Cardiac muscle cell (in vitro differentiated cells and primary cell): ENCODE results near the gene CELA3A. TPM values are rescaled to one million over a fixed set of nuclear protein-coding genes. Genes with fewer than 3 reads are reported as not detected.
"Not testable (repeated sequence)": the region's sequence is repeated elsewhere in the genome, so short reads cannot be mapped to it uniquely, and the experiment has no call there.

ENCODE experiments used
- DNase-seq, 2 donors: peaks; one replicate each; pipeline versions ENCODE4 v3.0.0 to v3.0.0-alpha.2; 2010 to 2017; ENCODE audit warnings: low read depth in 1 of 2, low spot score in 1 of 2
- H3K27ac ChIP-seq: fragments of 200-600 bp; sonication (generic); 2 replicates; pipeline ENCODE4 v1.5.1; 2016
- H3K27me3 ChIP-seq: fragments of 200-600 bp; sonication (generic); 2 replicates; pipeline ENCODE4 v1.6.0; 2016; ENCODE audit warnings: control low read depth
- H3K36me3 ChIP-seq: fragments of 200-600 bp; sonication (generic); 2 replicates; pipeline ENCODE4 v1.5.1; 2016; ENCODE audit warnings: control low read depth
- H3K4me1 ChIP-seq: fragments of 200-600 bp; sonication (generic); 2 replicates; pipeline ENCODE4 v1.8.1; 2017; ENCODE audit warnings: low read depth, mild to moderate bottlenecking, mixed run types
- H3K4me3 ChIP-seq: fragments of 200-600 bp; sonication (generic); 2 replicates; pipeline ENCODE4 v1.5.1; 2016; ENCODE audit warnings: mild to moderate bottlenecking
- H3K9me3 ChIP-seq: fragments of 200-600 bp; sonication (generic); 2 replicates; pipeline ENCODE4 v1.5.1; 2017; ENCODE audit warnings: low read depth, mild to moderate bottlenecking, control low read depth
- polyA plus RNA-seq: library from polyadenylated mRNA; unstranded; fragments of >200 nt; fragmentation: Nextera tagmentation; extraction: Ambion mirVana; gene quantifications from 2 replicates; pipeline ENCODE4 v1.2.1, GENCODE V29; 2016
- total RNA-seq: library from RNA; depleted of rRNA; stranded (reverse); fragments of >200 nt; gene quantifications from 2 replicates; pipeline ENCODE4 v1.2.3, GENCODE V29; 2016
- TF ChIP-seq, protein P1 (sequence below): IDR thresholded peaks from 2 replicates; pipeline ENCODE4 v1.5.1; 2012; ENCODE audit warnings: low read depth, mild to moderate bottlenecking, low read length

The CELA3A gene
- total and polyA plus RNA-seq, 2 experiments from 2014 or later: not detected

DNA sequence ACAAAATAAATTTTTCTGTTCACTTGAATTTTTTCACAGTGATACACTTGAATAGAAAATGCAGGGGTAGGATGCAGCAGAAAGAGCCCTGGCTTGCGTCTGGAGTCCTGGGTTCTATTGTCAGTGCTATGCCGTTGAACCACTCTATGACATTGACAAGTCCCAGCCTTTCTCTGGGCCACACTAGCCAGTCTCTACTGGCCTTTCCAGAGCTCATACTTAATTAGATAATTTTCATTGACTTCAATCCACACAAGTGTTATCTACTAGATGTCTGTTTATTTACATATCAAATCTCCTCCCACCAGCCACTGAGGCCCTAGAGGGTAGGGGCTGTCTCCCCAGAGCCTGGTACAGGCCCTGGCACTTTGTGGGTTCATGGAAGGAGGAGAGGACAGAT lies 40.1 kb upstream of the CELA3A start:
- DNase-seq: no peak
- H3K9me3 ChIP-seq: no peaks in the 10 kb centered on the region
- H3K27me3 ChIP-seq: no peaks in the 10 kb centered on the region
- no peak overlapping the region for H3K27ac ChIP-seq
- no peaks in the 10 kb centered on the region for H3K36me3 ChIP-seq
- TF ChIP-seq, protein P1, sequence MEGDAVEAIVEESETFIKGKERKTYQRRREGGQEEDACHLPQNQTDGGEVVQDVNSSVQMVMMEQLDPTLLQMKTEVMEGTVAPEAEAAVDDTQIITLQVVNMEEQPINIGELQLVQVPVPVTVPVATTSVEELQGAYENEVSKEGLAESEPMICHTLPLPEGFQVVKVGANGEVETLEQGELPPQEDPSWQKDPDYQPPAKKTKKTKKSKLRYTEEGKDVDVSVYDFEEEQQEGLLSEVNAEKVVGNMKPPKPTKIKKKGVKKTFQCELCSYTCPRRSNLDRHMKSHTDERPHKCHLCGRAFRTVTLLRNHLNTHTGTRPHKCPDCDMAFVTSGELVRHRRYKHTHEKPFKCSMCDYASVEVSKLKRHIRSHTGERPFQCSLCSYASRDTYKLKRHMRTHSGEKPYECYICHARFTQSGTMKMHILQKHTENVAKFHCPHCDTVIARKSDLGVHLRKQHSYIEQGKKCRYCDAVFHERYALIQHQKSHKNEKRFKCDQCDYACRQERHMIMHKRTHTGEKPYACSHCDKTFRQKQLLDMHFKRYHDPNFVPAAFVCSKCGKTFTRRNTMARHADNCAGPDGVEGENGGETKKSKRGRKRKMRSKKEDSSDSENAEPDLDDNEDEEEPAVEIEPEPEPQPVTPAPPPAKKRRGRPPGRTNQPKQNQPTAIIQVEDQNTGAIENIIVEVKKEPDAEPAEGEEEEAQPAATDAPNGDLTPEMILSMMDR: no peak
- H3K4me3 ChIP-seq: no peak overlapping the region
- H3K4me1 ChIP-seq: peaks cover 7% of the 10 kb centered on the region

DNA sequence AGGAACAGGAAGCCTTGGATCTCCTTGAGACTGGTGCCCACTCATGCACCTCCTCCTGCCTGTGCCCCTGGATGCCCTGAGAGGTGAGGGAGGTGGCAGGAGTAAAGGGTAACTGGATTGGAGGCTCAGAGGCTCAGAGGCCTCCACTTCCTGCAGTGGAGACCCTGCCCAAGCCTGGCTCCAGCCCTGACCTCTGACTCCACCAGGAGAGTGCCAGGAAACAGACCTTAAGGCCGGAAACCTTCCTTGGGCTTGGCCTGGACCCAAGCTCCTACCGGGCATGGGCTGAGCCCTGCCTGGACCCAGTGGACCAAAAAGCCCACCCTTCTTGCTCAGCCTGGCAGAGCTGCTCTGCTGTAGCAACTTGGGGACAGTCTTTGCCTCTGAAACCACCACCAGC lies 39.7 kb upstream of the CELA3A start:
- no peaks in the 10 kb centered on the region for H3K9me3 ChIP-seq
- no peak overlapping the region for H3K27ac ChIP-seq
- no peaks in the 10 kb centered on the region for H3K27me3 ChIP-seq
- peaks cover 6% of the 10 kb centered on the region for H3K4me1 ChIP-seq
- DNase-seq: no peak
- no peak overlapping the region for H3K4me3 ChIP-seq
- no peaks in the 10 kb centered on the region for H3K36me3 ChIP-seq
- TF ChIP-seq, protein P1: no peak

DNA sequence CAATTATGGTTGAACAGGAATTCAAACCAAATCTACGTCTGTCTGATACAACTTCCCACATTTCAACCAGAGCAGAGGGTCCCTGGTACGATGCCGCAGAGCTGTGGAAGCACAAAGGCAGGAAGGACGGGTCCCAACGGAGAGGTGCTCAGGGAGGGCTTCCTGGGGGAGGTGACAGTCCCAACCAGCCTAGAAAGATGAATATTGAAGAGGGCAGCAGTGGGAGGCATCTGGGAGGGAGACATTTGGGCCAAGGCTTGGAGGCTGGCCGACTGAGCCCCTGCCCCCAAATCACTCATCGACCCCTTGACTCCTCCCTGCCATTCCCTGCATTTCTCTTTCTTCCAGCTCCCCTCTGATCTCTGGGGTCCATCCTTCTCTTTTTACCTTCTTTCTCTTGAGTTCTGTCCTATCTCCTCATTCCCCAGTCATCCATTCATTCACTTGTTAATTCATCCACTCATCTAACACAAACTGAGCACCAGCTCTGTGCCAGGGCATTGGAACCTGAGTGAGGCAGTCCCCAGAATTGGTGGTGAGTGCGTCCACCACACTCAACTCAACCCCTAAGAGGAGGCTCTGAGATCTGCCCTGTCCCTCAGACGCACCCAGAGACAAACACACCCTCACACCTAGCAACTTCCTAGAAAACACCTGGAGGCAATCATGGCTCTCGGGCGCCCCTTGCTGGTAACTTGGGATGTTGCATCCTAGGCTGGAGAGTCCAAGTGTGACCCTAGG lies 37.8 kb upstream of the CELA3A start:
- Histone ChIP-seq H3K27ac (no peak overlapping the region), H3K27me3 (no peaks in the 10 kb centered on the region), H3K9me3 (no peaks in the 10 kb centered on the region), H3K36me3 (no peaks in the 10 kb centered on the region), H3K4me3 (no peak overlapping the region), H3K4me1 (no peaks in the 10 kb centered on the region)
- TF ChIP-seq, protein P1: peak; percentile 93
- peak; percentile 72 to 77 for DNase-seq

DNA sequence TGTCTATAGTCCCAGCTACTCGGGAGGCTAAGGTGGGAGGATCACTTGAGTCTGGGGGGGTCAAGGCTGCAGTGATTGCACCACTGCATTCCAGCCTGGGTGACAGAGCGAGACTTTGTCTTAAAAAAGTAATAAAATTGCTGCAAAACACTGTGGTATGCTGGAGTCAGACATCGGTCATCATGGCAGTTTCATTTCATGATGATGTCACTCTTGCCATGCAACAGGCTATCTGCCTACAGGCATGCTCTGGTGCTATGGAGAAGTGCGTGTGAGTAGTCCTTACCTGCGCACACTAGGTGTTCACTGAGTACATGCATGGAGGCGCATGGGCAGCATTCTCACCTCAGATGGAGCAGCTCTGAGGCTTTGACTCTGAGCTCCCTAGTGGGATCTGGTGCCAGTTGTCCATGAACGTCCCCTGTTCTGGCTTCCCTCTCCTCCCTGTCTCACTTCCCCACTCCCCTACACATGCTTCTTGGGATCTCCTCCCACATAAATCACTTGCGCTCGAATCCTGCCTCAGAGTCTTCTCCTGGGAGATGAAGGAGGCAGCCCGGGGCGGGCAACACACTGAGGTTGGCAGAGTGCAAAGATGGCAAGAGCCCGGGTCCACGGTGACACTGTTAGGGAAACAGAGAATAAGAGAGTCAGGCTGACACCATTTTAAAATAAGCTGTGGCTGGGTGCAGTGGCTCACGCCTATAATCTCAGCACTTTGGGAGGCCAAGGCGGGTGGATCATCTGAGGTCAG lies 35.0 kb upstream of the CELA3A start:
- no peaks in the 10 kb centered on the region for H3K36me3 ChIP-seq
- H3K4me3 ChIP-seq: no peak overlapping the region
- peak in 1 of 2 donors; percentile 36 for DNase-seq
- no peaks in the 10 kb centered on the region for H3K9me3 ChIP-seq
- H3K27me3 ChIP-seq: no peaks in the 10 kb centered on the region
- H3K4me1 ChIP-seq: no peaks in the 10 kb centered on the region
- TF ChIP-seq, protein P1: no peak
- H3K27ac ChIP-seq: no peak overlapping the region

DNA sequence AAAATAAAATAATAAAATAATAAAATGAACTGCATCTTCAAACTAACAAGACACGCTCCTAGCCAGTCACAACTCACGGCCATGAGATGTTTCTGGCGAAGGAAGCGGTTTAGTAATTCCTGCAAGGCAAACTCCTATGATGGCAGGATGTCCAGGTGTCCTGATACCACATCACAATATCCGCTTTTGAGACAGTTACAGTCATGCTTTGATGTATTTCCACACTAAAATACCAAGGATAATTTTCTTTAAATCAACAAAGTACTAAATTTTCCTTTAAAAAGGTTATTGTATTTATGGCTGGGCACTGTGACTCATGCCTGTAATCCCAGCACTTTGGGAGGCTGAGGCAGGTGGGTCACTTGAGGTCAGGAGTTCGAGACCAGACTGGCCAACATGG lies 34.2 kb upstream of the CELA3A start:
- not testable (repeated sequence) for H3K27ac ChIP-seq, H3K4me3 ChIP-seq, H3K36me3 ChIP-seq, DNase-seq, H3K4me1 ChIP-seq, H3K9me3 ChIP-seq, H3K27me3 ChIP-seq

DNA sequence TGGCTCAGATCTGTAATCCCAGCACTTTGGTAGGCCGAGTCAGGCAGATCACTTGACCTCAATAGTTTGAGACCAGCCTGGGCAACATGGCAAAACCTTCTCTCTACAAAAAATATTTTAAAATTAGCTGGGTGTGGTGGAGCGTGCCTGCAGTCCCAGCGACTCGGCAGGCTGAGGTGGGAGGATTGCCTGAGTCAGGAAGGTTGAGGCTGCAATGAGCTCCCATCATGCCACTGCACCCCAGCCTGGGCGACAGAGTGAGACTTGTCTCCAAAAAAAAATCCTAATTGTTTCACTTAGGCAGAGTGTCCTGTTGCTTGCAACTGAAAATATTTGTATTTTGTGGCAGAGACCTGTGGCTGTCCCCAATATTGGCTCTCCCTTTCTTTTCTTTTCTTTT lies 32.4 kb upstream of the CELA3A start:
- not testable (repeated sequence) for H3K9me3 ChIP-seq, H3K36me3 ChIP-seq, H3K4me3 ChIP-seq, DNase-seq, H3K27me3 ChIP-seq, H3K4me1 ChIP-seq
- H3K27ac ChIP-seq: peak overlapping the region; percentile 53

DNA sequence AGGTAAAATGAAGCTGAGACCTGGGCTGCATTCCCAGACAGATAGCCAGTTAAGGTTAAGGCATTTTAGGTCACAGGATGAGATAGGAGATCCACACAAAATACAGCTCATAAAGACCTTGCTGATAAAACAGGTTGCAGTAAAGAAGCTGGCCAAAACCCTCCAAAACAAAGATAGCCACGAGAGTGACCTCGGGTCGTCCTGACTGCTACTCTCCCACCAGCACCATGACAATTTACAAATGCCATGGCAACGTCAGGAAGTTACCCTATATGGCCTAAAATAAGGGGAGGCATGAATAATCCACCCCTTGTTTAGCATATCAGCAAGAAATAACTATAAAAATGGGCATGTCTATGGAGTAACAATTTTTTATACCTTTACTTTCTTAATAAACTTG lies 30.9 kb upstream of the CELA3A start:
- H3K27ac ChIP-seq, H3K36me3 ChIP-seq, H3K4me3 ChIP-seq, H3K4me1 ChIP-seq, H3K9me3 ChIP-seq, H3K27me3 ChIP-seq, DNase-seq: not testable (repeated sequence)

DNA sequence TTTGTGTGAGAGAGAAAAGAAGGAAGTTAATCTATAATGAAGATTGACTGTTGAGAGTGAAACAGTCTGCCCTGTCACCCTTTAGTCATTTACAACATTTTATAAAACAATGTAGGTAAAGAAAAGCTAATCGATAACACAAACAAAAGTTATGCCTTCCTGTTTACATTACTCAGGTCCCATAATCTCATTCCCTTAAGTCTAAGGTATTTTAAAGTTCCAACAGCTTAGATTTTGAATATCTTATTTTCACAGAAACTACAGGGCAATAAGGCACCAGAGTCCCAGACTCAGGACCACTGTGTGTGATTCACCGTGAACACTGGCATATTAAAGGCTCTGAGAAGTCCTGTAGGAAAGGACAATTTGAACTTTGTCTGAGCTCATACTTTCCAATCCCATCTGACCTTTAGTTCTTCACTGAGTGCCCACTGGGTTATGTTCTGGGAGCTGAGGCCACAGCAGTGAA lies 28.4 kb upstream of the CELA3A start:
- not testable (repeated sequence) for H3K27me3 ChIP-seq, DNase-seq, H3K36me3 ChIP-seq, H3K4me1 ChIP-seq, H3K4me3 ChIP-seq, H3K9me3 ChIP-seq, H3K27ac ChIP-seq

DNA sequence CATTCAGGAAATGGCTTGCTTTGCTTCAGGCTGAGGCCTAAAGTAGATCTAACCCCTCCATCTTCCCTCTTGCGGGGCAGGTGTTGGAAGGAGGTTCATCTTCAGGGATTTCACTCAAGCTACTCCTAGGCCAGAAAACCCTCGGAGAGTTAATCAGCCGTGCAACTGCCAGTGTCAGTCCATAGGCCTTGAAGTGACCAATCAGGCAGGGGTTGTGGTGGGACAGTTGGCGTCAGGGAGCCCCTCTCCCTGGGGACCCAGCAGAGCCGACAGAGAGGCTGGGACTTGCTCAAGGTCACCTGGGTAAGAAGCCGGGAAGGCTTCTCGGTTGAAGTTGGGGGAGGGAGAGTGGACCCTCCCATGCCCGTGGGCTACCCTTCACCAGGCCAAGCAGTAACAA lies 27.5 kb upstream of the CELA3A start:
- H3K27ac ChIP-seq, H3K4me3 ChIP-seq, DNase-seq, H3K9me3 ChIP-seq, H3K27me3 ChIP-seq, H3K36me3 ChIP-seq, H3K4me1 ChIP-seq: not testable (repeated sequence)

DNA sequence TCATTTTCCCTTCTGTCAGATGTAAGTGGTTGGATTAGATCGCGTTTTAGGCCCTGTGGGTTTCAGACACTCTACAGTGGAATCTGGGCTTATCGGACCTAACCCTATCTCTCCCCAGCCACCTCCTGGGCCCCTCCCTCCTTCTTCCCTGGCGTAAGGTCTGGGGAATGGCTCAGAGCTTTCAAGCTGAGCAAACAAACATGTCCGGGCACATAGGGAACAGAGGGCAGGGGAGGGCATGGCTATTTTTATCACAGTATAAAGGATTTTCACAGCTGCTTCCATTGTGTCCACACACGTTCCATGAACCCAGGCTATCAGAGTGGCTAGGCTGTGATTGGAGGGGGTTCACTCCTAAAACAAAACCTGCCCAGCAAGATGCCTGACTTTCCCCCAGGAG lies 26.8 kb upstream of the CELA3A start:
- H3K4me1 ChIP-seq, H3K4me3 ChIP-seq, H3K9me3 ChIP-seq, H3K36me3 ChIP-seq, H3K27ac ChIP-seq, H3K27me3 ChIP-seq: not testable (repeated sequence)
- DNase-seq: peak in 1 of 2 donors; percentile 28
